OCI-LY3 (cell line): Measurements from ENCODE around the gene ANKRD45.

ENCODE experiments used
- CTCF ChIP-seq: fragments of 200-600, 300-600 bp; sonication (generic); IDR thresholded peaks from 2 replicates; pipeline ENCODE4 v1.5.1; 2014; ENCODE audit warnings: antibody characterized with exemption, low read length, low read depth
- EZH2phosphoT487 ChIP-seq: fragments of 200-600 bp; shearing (Covaris generic); IDR thresholded peaks from 2 replicates; pipeline ENCODE4 v1.6.1; 2018; ENCODE audit warnings: antibody characterized with exemption, mixed run types, low read depth

- no peak for TF ChIP-seq EZH2phosphoT487
- TF ChIP-seq CTCF, result no peak
Observed at GRCh38 chr1:173639102-173639501, 30.5 kb downstream of the ANKRD45 start.
